A673 (cell line): ENCODE measurements around the gene ACOX3.

Experiments
- EZH2 ChIP-seq: fragments of 200-600 bp; sonication (generic); IDR thresholded peaks from 2 replicates; pipeline ENCODE4 v1.6.1; 2017; ENCODE audit warnings: borderline replicate concordance, low read depth, mild to moderate bottlenecking, mixed read lengths, antibody characterized with exemption, low read length; ENCODE audit not compliant: poor library complexity, severe bottlenecking
- TF ChIP-seq, protein P1 (sequence below): fragments of 300-800, 200-600 bp; sonication (generic); conservative IDR thresholded peaks from 2 replicates; pipeline ENCODE4 v1.5.1; 2017; ENCODE audit warnings: low read depth, mild to moderate bottlenecking, antibody characterized with exemption, low read length, moderate library complexity, mixed read lengths

DNA sequence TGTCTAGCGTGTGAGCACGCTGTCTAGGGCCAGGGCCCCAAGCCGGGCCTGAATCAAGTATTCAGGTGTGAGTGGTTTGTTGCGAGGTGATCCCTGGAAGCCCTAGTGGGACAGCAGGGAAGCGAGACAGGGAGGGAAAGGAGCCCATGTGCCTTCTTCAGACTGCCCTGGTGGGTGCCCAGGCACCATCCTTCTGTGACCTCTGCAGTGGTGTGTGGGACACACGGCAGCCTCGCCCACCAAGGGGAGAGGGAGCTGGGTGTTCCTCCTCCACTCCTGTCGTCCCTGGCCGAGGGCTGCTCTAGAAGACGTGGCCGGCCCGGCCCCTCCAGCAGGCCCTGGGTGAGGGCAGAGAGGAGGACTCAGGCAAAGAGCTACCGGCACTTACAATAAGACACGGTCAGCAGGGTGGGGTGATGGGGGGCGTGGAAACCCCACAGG lies 123.6 kb downstream of the ACOX3 start:
- no peak for TF ChIP-seq EZH2
- TF ChIP-seq, protein P1, sequence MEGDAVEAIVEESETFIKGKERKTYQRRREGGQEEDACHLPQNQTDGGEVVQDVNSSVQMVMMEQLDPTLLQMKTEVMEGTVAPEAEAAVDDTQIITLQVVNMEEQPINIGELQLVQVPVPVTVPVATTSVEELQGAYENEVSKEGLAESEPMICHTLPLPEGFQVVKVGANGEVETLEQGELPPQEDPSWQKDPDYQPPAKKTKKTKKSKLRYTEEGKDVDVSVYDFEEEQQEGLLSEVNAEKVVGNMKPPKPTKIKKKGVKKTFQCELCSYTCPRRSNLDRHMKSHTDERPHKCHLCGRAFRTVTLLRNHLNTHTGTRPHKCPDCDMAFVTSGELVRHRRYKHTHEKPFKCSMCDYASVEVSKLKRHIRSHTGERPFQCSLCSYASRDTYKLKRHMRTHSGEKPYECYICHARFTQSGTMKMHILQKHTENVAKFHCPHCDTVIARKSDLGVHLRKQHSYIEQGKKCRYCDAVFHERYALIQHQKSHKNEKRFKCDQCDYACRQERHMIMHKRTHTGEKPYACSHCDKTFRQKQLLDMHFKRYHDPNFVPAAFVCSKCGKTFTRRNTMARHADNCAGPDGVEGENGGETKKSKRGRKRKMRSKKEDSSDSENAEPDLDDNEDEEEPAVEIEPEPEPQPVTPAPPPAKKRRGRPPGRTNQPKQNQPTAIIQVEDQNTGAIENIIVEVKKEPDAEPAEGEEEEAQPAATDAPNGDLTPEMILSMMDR, result no peak
